HG02763 (cell line): Measurements from ENCODE around the gene MICAL3.
"Not testable (repeated sequence)": the region's sequence is repeated elsewhere in the genome, so short reads cannot be mapped to it uniquely, and the experiment has no call there.

Experiments
- ATAC-seq: cut with Tn5 transposase; IDR thresholded peaks from one replicate; pipeline ENCODE4 v1.9.1; 2021; ENCODE audit warnings: mild to moderate bottlenecking, moderate library complexity; ENCODE audit not compliant: unreplicated experiment

The MICAL3 gene

GRCh38 chr22:18032455-18033101, 8.2 kb upstream of the MICAL3 start:
- no peak for ATAC-seq

- ATAC-seq: no peak
Measured at GRCh38 chr22:18031695-18032454, 7.5 kb upstream of the MICAL3 start.

- ATAC-seq: no peak
Measured at GRCh38 chr22:18029686-18030267, 5.4 kb upstream of the MICAL3 start.

DNA sequence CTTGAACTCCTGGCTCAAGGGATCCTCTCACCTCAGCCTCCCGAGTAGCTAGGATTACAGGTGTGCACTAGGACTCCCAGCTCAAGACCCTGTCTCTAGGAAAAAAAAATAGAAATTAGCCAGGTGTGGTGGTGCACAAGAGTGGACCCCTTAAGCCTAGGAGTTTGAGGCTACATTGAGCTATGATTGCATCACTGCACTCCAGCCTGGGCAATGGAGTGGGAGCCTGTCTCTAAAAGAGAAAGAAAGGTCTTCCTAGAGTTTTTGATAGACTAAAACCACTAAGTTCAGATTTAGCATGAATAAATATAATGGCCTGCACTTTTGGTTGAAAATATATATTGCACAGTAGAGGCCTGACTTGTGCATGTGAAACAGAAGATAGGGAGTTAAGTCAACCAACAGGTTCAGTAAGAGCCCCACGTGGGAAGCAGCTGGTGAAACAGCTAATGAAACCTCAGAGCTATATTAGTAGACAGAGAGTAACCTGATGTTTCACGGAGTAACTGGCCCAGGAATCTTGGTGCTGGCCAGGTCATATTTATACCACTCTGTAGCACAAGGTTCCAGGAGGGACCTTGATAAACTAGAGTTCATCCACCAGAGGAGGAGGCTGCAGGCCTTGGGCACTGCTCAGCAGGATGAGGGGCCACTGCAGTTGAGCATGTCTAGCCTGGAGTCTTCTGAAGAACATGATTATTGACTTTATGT, 4.6 kb upstream of the MICAL3 start:
- ATAC-seq: no peak

GRCh38 chr22:18025898-18026297, 1.5 kb upstream of the MICAL3 start:
- not testable (repeated sequence) for ATAC-seq

DNA sequence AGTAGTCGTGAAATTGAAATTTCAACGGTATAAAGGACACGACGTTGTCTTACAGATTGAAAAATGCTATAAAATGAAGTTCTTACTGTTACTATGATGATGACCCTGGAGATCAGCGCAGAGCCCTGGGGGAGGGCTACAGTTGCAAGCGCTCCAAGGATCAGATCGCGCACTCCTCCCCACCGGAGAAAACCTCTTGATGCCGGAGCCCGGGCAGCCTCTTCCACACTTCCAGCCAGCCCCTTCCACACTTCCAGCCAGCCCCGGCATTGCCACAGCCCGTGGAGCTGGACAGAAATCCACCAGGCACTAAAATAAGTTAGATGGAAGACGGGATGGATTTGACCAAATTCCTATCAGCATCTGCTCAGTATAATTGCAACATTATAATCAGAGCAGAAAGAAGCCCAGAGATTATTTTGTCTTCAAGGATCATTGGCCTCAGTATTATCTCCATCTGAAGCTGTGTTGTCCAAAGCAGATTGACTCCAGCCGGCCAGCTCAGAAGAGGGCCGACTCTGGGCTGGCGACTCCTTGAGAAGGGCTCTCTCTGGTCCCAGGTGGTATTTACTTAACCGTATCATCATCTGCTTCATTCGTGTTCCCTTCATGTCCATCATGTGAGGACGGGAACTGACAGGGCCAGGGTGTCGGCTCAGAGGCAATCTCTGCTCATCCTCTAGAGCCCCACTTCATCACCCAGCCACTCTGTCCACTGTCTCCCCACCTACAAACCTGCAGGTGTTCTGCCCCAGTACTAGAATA, 777 bp upstream of the MICAL3 start:
- ATAC-seq: no peak

DNA sequence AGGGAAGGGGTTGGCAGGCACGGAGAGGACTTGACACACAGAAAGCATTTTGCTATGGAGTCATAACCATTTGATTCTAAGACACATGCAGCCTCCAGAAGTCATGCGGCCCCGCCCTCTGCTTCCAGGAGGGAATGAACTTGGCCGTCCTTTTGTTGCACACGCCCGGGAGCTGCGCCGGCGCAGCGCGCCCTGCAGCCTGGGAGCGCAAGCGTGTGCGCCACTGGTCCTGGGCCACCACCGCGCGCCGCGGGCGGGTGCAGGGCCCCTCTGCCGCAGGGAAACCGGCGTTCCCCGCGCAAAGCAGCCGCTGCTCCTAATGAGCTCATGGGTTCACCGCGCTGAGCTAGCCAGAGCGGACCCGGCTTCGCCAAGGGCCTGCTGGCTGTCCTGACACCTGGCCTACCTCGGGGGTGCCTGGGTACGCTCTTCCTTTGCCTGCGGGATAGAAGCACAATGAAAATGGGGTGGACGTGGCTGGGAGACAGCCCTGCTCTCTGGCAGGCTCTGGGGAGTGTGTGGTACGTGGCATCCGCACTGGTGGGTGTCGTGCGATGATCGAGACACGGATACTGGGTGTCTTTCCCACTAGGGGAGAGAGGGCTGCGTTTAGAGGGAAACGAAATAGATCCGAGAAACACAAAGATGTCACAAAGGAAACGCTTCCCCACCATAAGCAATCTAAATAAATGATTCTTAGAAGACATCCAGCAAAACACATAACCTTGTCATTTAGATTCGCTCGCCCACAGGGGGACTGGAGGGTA, 669 bp downstream of the MICAL3 start:
- no peak for ATAC-seq

DNA sequence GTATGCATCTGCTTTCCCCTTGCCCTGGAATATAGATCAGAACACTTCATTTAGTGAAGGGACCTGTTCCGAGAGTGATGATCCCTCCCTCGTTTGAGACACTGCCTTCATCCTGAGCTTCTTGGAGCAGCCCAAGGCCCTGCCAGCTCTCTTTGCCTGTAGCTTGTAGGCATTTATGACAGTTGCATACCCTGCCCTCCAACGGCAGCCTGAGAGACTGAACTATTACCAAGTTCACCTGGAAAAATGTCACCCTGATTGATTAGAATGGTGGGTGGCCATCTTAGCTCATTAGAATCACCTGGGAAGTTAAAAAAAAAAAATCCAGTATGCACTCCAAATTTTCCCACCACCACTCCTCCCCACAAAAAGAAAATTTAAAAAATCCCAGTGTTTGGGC, 1.5 kb downstream of the MICAL3 start:
- no peak for ATAC-seq

DNA sequence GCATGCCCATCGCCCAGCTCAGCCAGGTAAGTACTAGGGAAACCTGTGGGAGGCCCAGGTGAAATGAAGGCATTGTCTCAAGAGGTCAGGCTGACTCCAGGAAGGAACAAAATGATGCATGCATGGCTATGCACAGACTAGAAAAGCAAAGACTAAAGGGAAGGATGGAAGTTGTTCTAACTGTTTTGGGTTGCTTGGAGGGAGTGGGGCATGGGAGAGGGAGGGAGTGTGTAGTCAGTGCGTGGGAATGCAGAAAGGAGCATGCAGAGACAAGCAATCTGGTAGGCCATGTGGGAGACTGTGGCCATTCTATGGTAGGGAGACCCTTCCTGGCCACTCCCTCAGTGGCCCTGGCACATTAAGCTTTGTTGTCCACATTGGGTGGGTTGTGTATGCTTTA, 2.9 kb downstream of the MICAL3 start:
- ATAC-seq: no peak

DNA sequence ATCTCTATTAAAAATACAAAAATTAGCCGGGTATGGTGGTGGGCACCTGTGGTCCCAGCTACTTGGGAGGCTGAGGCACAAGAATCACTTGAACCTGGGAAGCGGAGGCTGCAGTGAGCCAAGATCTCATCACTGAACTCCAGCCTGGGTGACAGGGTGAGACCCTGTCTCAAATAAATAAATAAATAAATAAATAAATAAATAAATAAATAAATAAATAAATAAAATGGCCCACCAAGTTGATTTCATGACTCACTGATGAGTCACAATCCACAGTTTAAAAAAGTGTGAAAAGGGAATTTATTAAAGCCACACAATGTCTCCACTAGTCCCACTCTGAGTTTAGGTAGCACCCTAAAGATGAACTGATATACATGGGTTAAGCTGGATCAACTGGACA, 3.6 kb downstream of the MICAL3 start:
- ATAC-seq: not testable (repeated sequence)

GRCh38 chr22:18013947-18014346, 10.4 kb downstream of the MICAL3 start:
- no peak for ATAC-seq

DNA sequence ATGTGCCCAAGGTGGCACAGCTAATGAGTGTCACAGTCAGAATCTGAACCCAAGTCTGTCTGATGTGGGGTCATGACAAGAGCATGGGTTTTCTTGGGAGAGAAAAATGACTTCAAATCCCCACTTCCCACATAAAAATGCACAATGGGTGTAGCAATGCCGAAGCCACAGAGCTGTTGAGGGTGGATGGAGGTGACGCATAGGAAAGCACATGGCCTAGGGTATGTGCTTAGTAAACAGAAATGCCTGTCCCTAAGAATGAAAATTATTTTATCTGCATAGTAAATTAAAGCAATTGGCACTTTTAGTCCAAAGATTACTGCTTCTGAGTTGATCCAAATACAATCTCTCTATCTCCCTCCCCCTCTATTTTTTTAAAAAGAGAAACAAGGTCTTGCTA, 10.9 kb downstream of the MICAL3 start:
- no peak for ATAC-seq

- ATAC-seq: no peak
Measured at GRCh38 chr22:18012531-18012930, 11.8 kb downstream of the MICAL3 start.

DNA sequence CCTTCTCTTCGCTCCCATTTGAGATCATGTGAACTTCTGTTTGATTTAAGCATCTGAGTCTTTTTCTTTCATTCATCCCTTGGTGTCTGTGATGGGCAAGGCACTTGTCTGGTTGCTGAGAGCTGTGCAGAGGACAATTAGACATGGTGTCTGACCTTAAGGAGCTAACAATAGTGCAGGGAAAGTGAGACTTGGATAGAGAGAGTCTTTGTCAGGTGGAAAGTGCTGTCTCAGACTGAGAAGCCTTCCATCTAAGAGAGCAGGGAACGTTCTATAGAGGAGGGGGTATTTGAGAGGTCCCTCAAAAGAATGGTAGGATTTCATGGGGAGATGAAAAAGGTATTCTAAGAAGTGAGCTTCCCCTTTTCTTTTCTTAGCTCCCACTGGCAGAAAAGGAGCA, 14.1 kb downstream of the MICAL3 start:
- no peak for ATAC-seq

- ATAC-seq: no peak
Measured at GRCh38 chr22:18008136-18008535, 16.2 kb downstream of the MICAL3 start.

DNA sequence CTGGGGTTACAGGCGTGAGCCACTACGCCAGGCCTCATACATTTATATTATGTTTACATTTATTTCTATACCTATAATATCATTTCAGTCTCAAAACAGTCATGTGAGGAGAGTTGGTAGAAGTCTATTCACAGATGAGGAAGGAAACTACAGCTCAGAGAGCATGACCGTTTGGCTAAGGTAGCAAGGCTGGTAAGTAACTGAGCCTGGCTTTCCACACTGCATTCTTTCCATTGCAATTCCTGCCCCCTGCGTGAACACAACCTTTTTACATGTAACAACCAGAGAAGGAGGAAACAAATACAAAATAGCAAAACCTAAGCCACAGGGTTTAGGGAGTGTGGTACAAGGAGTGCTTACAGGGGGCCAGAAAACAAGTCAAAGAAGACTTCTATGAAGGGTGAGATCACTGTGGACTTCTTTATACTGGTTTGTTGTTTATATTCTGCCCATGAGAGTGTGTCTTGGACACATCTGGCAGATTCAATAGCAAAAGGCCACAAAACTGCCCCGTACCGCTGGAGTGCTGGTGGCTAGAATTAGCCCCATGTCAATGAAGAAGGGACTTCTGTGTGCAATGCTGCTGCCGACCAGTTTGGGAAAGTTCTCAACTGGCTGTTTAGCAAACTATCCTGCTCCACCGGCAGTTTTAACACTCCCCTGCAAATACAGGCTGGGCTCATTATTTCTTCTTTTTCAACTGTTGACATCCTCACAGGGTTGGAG, 19.0 kb downstream of the MICAL3 start:
- no peak for ATAC-seq

DNA sequence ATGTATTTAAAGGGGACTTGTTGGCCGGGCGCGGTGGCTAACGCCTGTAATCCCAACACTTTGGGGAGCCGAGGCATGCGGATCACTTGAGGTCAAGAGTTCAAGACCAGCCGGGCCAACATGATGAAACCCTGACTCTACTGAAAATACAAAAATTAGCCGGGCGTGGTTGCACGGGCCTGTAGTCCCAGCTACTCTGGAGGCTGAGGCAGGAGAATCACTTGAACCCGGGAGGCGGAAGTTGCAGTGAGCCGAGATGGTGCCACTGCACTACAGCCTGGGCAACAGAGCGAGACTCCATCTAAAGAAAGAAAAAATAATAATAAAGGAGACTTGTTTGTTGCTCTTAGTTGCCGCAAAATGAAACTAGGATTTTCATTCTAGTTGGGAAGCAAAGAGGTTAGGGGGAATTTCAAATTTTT, 22.5 kb downstream of the MICAL3 start:
- not testable (repeated sequence) for ATAC-seq

GRCh38 chr22:18001040-18001893, 23.1 kb downstream of the MICAL3 start:
- no peak for ATAC-seq
